ENCODE data around the gene G6PC1.
"Not testable (repeated sequence)": the region's sequence is repeated elsewhere in the genome, so short reads cannot be mapped to it uniquely, and the experiment has no call there.

The G6PC1 gene

DNA sequence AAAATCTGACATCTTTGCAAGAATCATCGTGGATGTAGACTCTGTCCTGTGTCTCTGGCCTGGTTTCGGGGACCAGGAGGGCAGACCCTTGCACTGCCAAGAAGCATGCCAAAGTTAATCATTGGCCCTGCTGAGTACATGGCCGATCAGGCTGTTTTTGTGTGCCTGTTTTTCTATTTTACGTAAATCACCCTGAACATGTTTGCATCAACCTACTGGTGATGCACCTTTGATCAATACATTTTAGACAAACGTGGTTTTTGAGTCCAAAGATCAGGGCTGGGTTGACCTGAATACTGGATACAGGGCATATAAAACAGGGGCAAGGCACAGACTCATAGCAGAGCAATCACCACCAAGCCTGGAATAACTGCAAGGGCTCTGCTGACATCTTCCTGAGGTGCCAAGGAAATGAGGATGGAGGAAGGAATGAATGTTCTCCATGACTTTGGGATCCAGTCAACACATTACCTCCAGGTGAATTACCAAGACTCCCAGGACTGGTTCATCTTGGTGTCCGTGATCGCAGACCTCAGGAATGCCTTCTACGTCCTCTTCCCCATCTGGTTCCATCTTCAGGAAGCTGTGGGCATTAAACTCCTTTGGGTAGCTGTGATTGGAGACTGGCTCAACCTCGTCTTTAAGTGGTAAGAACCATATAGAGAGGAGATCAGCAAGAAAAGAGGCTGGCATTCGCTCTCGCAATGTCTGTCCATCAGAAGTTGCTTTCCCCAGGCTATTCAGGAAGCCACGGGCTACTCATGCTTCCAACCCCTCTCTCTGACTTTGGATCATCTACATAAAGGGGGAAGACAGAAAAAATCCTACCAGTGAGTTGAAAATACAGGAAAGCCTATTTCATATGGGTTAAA lies at the start of gene G6PC1:
G6PC1 (plus strand) TSS at position 340 of the 872 bp plus-strand sequence; CDS start at position 418, 78 bp downstream.
- no peak for DNase-seq (ENCODE audit: low spot score)

DNA sequence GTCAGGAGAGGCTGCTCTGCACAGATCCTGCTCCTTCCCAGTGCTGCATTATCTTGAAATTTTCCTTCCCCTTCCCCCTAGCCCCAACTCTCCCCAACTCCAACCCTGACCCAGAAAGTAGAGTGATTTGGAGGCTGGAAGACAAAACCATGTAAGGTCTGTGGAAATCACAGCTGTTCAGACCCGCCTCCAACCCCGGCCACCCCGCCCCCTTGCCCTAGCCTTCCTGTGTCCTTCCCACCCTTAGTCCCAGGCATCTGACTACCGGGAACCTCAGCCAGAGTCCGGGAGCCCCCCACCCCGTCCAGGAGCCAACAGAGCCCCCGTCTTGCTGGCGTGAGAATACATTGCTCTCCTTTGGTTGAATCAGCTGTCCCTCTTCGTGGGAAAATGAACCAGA lies 49.6 kb upstream of the G6PC1 start, which contains the start of gene AOC3:
AOC3 (plus strand) TSS at position 246 of the 400 bp plus-strand sequence; CDS start at position 391, 145 bp downstream.
- no peak for DNase-seq (ENCODE audit: low spot score)

DNA sequence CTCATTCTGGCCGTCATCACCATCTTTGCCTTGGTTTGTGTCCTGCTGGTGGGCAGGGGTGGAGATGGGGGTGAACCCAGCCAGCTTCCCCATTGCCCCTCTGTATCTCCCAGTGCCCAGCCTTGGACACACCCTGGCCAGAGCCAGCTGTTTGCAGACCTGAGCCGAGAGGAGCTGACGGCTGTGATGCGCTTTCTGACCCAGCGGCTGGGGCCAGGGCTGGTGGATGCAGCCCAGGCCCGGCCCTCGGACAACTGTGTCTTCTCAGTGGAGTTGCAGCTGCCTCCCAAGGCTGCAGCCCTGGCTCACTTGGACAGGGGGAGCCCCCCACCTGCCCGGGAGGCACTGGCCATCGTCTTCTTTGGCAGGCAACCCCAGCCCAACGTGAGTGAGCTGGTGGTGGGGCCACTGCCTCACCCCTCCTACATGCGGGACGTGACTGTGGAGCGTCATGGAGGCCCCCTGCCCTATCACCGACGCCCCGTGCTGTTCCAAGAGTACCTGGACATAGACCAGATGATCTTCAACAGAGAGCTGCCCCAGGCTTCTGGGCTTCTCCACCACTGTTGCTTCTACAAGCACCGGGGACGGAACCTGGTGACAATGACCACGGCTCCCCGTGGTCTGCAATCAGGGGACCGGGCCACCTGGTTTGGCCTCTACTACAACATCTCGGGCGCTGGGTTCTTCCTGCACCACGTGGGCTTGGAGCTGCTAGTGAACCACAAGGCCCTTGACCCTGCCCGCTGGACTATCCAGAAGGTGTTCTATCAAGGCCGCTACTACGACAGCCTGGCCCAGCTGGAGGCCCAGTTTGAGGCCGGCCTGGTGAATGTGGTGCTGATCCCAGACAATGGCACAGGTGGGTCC lies 49.0 kb upstream of the G6PC1 start:
- DNase-seq (ENCODE audit: low spot score): not testable (repeated sequence)

DNA sequence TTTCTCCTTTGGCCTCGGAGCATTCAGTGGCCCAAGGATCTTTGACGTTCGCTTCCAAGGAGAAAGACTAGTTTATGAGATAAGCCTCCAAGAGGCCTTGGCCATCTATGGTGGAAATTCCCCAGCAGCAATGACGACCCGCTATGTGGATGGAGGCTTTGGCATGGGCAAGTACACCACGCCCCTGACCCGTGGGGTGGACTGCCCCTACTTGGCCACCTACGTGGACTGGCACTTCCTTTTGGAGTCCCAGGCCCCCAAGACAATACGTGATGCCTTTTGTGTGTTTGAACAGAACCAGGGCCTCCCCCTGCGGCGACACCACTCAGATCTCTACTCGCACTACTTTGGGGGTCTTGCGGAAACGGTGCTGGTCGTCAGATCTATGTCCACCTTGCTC lies 48.2 kb upstream of the G6PC1 start:
- DNase-seq (ENCODE audit: low spot score): no peak

DNA sequence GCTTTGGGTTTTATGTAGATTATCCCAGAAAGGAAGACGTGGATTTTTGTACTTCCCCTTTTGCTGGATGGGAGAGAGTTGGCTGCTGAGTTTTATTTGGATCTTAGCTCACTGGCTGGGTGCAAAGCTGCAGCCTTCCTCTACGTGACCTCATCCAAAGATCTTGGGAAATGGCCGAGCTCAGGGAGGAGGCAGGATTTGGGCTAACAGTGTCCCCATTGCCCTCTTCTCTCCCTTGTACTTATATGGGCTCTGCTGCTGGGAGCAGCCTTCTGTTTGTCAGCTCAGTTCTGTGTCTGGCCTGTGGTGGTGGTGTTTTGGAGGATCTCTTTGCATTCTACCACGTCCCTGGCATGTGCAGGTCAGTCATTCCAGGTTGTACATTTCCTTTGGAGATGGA lies 47.6 kb upstream of the G6PC1 start:
- DNase-seq (ENCODE audit: low spot score): no peak

DNA sequence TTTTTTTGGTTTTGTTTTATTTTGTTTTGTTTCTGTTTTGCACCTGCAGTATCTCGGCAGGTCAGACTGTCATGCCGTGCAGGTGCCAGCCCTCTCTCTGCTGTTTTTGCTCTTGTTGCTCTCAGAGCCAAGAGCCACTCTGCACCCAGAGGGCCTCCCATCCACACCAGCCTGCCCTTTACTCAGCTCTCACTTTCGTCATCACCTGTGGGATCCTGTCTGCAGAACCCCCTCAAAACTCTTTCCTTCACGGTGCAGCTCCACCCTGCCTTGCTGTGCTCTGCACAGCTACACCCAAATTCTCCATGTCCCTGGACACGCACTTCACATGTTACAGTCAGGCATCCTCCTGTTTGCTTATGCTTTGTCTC lies 47.0 kb upstream of the G6PC1 start:
- no peak for DNase-seq (ENCODE audit: low spot score)

DNA sequence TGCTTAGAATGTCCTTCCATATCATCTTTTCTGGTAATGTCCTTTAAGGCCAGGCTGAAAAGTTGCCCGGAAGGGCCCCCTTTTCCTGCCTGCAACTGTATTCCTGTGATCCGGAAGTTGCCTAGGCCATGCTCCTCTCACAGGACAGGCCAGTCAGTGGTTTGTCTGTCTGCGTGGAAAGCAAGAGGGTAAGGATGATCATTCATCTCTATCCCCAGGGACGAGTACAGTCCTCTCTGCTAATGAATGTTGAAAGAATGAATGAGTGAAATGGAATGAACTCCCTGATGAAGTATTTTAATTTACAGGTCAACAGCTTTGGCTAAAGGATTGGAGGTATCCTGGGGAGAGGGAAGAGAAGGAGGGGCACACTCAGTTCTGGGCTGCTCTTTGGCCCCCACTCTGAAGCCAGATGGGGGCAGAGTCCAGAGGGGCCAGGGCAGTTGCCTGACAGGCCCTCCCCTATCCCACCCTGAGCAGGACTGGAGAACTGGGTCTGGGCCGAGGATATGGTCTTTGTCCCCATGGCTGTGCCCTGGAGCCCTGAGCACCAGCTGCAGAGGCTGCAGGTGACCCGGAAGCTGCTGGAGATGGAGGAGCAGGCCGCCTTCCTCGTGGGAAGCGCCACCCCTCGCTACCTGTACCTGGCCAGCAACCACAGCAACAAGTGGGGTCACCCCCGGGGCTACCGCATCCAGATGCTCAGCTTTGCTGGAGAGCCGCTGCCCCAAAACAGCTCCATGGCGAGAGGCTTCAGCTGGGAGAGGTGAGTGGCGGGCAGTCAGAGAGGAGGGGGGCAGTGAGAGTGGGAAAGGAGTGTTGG lies 46.4 kb upstream of the G6PC1 start:
- DNase-seq (ENCODE audit: low spot score): no peak

DNA sequence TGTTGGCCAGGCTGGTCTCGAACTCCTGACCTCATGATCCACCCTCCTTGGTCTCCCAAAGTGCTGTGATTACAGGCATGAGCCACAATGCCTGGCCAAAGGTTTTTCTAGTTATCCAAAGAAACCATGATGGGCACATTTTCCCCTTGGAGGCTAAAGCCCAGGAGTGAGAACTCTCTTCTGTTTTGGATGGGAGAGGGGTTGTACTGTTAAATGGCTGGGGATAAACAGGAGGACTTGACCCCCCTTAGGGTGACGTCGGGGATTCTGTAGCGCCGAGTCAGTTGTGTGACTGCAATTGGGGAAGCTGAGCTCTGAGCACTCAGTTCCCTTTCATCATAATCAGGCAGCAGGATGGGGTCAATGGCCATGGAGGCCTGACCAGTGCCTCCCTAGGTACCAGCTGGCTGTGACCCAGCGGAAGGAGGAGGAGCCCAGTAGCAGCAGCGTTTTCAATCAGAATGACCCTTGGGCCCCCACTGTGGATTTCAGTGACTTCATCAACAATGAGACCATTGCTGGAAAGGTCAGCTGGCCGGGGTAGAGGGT lies 45.5 kb upstream of the G6PC1 start:
- no peak for DNase-seq (ENCODE audit: low spot score)

DNA sequence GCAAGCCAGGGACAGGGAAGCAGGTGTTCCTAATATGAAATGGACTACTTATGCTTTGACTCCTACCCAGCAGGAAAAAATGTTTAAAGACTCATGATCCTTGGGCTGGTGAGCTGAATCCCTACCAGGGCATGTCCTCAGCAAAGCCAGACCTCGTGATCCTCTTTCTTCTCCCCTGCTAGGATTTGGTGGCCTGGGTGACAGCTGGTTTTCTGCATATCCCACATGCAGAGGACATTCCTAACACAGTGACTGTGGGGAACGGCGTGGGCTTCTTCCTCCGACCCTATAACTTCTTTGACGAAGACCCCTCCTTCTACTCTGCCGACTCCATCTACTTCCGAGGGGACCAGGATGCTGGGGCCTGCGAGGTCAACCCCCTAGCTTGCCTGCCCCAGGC lies 44.5 kb upstream of the G6PC1 start:
- not testable (repeated sequence) for DNase-seq (ENCODE audit: low spot score)

DNA sequence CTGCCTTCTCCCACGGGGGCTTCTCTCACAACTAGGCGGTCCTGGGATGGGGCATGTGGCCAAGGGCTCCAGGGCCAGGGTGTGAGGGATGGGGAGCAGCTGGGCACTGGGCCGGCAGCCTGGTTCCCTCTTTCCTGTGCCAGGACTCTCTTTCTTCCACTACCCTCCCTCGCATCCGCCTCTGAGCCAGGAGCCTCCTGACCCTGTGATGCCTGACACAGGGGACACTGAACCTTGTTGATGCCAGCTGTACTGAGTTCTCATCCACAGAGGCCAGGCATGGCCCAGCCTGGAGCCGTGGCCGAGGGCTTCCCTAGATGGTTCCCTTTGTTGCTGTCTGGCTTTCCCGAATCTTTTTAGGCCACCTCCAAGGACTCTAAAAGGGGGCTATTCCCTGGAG lies 44.1 kb upstream of the G6PC1 start:
- not testable (repeated sequence) for DNase-seq (ENCODE audit: low spot score)

DNA sequence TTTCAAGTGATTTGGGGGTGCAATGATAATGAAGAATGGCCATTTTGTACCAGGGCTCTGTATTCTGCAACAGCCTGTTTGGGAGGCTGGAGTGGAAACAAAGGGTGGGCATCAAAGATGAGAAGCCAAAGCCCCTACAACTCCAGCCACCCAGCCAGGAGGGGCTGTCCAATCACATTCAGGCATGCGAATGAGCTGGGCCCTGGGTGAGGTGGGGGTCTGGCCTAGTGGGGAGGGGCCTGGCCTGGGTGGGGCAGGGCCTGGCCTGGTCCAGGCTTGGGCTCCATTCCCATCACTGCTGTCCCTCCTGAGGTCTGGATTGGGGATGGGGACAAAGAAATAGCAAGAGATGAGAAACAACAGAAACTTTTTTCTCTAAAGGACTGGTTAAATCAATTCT lies 43.2 kb upstream of the G6PC1 start:
- DNase-seq (ENCODE audit: low spot score): no peak

DNA sequence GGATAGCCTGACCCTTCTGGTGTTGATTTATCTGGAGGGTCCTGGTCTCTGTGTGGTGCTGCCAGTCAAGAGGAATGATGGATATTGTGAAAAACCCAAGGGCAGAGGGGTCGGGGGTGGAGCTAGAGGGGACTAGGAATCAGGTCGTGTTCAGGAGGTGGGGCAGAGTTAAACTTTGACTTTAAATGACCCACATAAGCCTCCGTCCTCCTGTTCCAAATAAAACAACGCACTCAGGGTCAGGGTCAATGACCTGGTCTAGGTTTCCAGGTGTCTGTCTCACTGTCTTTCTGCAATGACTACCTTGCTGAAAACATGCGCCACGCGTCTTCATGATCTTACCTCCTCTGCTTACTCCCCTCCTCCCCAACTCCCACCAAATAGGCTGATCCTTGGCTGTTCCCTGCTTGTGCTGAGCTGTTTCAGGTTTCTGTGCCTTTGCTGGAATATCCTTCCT lies 34.9 kb upstream of the G6PC1 start:
- DNase-seq (ENCODE audit: low spot score): no peak

DNA sequence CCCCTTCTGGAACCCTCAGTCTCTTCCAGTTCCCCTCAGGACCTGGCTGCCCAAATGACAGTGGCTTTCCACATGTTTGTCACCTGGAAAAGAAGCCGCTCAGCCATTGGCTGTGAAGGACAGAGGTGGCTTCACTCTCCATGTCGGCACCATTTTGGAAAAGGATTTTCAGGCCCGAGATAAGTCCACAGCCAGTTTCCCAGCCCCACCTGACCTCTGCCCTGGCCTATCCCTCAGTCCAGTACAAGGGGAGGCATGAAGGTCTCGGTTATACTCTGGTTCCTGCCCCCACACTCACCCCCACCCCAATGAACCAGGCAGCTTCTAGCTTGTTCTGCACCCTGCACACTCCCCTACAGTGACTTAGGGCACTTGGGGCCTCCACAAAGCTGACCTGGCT lies 34.4 kb upstream of the G6PC1 start:
- no peak for DNase-seq (ENCODE audit: low spot score)

DNA sequence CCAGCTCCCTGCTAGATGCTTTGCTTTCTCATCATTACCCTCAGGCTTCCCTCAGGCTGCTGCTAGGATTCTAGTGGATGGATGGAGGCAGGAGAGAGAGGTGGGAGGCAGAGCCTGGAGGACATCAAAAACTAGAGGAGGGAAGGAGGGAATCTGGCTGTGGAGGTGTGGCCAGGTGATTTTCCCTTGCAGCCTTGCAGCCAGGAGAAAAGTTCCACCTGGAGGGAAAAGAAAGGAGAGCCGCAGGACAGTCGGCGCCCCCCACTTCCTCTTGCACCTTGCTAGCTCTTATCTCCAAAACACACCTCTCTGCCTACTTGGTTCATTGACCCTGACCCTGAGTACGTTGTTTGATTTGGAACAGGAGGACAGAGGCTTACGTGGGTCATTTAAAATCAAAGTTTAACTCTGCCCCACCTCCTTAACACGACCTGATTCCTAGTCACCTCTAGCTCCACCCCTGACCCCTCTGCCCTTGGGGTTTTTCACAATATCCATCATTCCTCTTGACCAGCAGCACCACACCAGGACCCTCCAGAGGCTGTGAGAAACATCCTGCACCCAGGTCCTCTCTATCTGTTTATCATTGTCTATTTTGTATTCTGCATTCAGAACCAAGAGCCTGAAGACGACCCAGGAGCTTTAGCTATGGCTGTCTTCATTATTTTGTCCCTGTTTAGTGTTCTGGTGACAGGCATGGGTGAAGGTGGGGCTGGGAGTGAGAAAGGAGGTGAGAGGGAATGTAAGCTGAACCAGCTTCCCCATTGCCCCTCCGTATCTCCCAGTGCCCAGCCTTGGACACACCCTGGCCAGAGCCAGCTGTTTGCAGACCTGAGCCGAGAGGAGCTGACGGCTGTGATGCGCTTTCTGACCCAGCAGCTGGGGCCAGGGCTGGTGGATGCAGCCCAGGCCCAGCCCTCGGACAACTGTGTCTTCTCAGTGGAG lies 33.7 kb upstream of the G6PC1 start:
- no peak for DNase-seq (ENCODE audit: low spot score)

DNA sequence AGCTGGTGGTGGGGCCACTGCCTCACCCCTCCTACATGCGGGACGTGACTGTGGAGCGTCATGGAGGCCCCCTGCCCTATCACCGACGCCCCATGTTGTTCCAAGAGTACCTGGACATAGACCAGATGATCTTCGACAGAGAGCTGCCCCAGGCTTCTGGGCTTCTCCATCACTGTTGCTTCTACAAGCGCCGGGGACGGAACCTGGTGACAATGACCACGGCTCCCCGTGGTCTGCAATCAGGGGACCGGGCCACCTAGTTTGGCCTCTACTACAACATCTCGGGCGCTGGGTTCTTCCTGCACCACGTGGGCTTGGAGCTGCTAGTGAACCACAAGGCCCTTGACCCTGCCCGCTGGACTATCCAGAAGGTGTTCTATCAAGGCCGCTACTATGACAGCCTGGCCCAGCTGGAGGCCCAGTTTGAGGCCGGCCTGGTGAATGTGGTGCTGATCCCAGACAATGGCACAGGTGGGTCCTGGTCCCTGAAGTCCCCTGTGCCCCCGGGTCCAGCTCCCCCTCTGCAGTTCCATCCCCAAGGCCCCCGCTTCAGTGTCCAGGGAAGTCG lies 32.8 kb upstream of the G6PC1 start:
- DNase-seq (ENCODE audit: low spot score): not testable (repeated sequence)

DNA sequence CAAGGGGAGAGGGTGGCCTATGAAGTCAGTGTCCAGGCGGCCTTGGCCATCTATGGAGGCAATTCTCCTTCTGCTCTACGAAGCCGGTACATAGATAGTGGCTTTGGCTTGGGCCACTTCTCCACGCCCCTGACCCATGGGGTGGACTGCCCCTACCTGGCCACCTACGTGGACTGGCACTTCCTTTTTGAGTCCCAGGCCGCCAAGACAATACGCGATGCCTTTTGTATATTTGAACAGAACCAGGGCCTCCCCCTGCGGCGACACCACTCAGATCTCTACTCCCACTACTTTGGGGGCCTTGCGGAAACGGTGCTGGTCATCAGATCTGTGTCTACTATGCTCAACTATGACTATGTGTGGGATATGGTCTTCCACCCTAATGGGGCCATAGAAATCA lies 32.3 kb upstream of the G6PC1 start:
- DNase-seq (ENCODE audit: low spot score): no peak

DNA sequence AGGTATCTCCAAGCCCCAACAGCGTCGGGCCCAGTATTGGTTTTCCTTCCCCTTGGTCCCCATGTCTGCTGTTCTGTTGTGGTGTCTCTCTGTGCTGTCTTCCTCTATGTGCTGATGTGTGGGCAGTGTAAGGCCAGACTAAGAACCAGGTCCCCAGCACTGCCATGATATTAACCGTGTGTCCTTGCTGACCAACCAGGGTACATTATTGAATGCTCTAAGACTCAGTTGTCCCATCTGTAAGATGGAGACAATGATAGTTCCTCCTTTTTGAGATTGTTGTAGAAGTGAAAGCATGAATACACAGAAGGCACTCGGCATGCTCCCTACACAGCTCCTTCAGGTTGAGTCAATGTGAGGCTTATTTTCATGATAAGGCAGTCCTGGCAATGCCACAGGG lies 29.0 kb upstream of the G6PC1 start:
- no peak for DNase-seq (ENCODE audit: low spot score)

DNA sequence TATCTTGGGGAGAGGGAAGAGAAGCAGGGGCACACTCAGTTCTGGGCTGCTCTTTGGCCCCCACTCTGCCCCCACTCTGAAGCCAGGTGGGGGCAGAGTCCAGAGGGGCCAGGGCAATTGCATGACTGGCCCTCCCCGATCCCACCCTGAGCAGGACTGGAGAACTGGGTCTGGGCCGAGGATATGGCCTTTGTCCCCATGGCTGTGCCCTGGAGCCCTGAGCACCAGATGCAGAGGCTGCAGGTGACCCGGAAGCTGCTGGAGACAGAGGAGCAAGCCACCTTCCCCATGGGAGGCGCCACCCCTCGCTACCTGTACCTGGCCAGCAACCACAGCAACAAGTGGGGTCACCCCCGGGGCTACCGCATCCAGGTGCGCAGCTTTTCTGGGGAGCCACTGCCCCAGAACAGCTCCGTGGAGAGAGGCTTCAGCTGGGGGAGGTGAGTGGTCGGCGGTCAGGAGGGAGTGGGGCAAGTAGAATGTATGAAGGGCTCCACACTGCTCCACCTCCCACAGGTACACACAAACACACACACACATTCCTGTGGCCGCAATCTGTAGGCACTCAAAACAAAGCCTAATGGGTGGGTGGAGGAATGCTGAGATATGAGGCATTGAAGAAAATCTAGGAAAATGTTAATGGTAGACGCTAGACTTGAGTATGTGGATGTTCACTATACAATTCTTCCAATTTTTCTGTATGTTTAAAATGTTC lies 28.2 kb upstream of the G6PC1 start:
- DNase-seq (ENCODE audit: low spot score): no peak

DNA sequence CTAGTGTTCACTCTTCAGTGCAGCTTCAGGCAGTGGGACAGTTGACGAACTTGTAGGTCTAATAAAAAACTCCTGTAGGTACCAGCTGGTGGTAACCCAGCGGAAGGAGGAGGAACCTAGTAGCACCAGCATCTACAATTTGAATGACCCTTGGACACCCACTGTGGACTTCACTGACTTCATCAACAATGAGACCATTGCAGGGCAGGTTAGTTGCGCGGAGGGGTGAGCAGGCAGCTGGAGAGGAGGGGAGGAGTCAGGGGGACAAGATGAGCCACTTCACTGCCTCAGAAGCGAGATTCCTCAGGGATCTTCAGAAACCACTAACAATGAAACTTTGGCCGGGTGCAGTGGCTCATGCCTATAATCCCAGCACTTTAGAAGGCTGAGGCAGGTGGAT lies 27.3 kb upstream of the G6PC1 start:
- no peak for DNase-seq (ENCODE audit: low spot score)
